Vagina (tissue), 2 donors: ENCODE results near the gene SLAMF7.
"Not testable (repeated sequence)": the region's sequence is repeated elsewhere in the genome, so short reads cannot be mapped to it uniquely, and the experiment has no call there.

ENCODE experiments used
- POLR2A ChIP-seq, 2 donors: fragments of 450-650 bp; IDR thresholded peaks; one replicate each; pipeline ENCODE4 v1.6.1; 2017; ENCODE audit warnings: antibody characterized with exemption in 2 of 2, mild to moderate bottlenecking in 2 of 2, moderate library complexity in 2 of 2
- POLR2AphosphoS5 ChIP-seq, 2 donors: sonication (generic); formaldehyde crosslinking; IDR thresholded peaks; one replicate each; pipeline ENCODE4 v1.9.0; 2017; ENCODE audit warnings: antibody characterized with exemption in 2 of 2, mild to moderate bottlenecking in 2 of 2, low read depth in 1 of 2; ENCODE audit not compliant: insufficient read depth in 1 of 2
- TF ChIP-seq, protein P1 (sequence below), 3 experiments: fragments of 450-650 bp in 2 of 3; fragments of 200-600 bp in 1 of 3; sonication (generic) in 1 of 3; IDR thresholded peaks; one replicate each; pipeline ENCODE4 v1.5.1; 2017 to 2019; ENCODE audit warnings: antibody characterized with exemption in 3 of 3, mild to moderate bottlenecking in 2 of 3, moderate library complexity in 2 of 3

DNA sequence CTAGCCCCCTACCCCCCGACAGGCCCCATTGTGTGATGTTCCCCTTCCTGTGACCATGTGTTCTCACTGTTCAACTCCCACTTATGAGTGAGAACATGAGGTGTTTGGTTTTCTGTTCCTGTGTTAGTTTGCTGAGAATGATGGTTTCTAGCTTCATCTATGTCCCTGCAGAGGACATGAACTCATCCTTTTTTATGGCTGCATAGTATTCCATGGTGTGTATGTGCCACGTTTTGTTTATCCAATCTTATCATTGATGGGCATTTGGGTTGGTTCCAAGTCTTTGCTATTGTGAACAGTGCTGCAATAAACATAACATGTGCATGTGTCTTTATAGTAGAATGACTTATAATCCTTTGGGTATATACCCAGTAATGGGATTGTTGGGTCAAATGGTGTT is 7.5 kb upstream of the SLAMF7 start:
- TF ChIP-seq, protein P1, sequence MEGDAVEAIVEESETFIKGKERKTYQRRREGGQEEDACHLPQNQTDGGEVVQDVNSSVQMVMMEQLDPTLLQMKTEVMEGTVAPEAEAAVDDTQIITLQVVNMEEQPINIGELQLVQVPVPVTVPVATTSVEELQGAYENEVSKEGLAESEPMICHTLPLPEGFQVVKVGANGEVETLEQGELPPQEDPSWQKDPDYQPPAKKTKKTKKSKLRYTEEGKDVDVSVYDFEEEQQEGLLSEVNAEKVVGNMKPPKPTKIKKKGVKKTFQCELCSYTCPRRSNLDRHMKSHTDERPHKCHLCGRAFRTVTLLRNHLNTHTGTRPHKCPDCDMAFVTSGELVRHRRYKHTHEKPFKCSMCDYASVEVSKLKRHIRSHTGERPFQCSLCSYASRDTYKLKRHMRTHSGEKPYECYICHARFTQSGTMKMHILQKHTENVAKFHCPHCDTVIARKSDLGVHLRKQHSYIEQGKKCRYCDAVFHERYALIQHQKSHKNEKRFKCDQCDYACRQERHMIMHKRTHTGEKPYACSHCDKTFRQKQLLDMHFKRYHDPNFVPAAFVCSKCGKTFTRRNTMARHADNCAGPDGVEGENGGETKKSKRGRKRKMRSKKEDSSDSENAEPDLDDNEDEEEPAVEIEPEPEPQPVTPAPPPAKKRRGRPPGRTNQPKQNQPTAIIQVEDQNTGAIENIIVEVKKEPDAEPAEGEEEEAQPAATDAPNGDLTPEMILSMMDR (IDR thresholded peaks at IDR 0.05) = not testable (repeated sequence)
- not testable (repeated sequence) for TF ChIP-seq POLR2AphosphoS5 (IDR thresholded peaks at IDR 0.05; ENCODE audit: insufficient read depth in 1 of 2, low read depth in 1 of 2); POLR2A (IDR thresholded peaks at IDR 0.05)
